T47D (cell line): ENCODE measurements around the gene GORASP1.
A peak's percentile ranks its signal among the peaks of the same experiment; 100 is the strongest.
"Not testable (repeated sequence)": the region's sequence is repeated elsewhere in the genome, so short reads cannot be mapped to it uniquely, and the experiment has no call there.

Experiments used
- DNase-seq, 2 experiments: peaks; one replicate each; pipeline versions ENCODE4 v3.0.0 to v3.0.0-alpha.2; 2011 to 2012; ENCODE audit warnings: low read depth in 1 of 2, low spot score in 1 of 2
- JUND ChIP-seq: IDR thresholded peaks from 2 replicates; pipeline ENCODE4 v1.6.1; 2012; ENCODE audit warnings: low read depth
- in situ Hi-C: cut with HindIII; loops from 2 replicates; pipeline ENCODE4 v1.10.0; 2016; ENCODE audit warnings: low sequenced_read_pairs, low pct_unique_long_range_greater_than_20kb

GORASP1 gene

GRCh38 chr3:39086144-39086543 lies 21.3 kb downstream of the GORASP1 start:
- TF ChIP-seq JUND: no peak
- no peak for DNase-seq
- in situ Hi-C loops: no loop called here

- in situ Hi-C loops: no loop called here
- TF ChIP-seq JUND: no peak
- no peak for DNase-seq
These were observed 24.6 kb downstream of the GORASP1 start for GRCh38 chr3:39082666-39083313.

GRCh38 chr3:39080026-39080425 lies 27.4 kb downstream of the GORASP1 start:
- no peak for TF ChIP-seq JUND
- DNase-seq: no peak
- in situ Hi-C loops: no loop called here

GRCh38 chr3:39079530-39079929 lies 27.9 kb downstream of the GORASP1 start:
- TF ChIP-seq JUND: no peak
- no peak for DNase-seq
- in situ Hi-C loops: no loop called here

GRCh38 chr3:39075910-39076309 lies 31.5 kb downstream of the GORASP1 start:
- DNase-seq: no peak
- TF ChIP-seq JUND: no peak
- in situ Hi-C loops: no loop called here

- DNase-seq: no peak
- no peak for TF ChIP-seq JUND
- in situ Hi-C loops: no loop called here
These were observed 38.9 kb downstream of the GORASP1 start for GRCh38 chr3:39068556-39068955.

GRCh38 chr3:39067286-39067685 lies 40.1 kb downstream of the GORASP1 start:
- in situ Hi-C loops: no loop called here
- DNase-seq: no peak
- TF ChIP-seq JUND: no peak

- no peak for TF ChIP-seq JUND
- in situ Hi-C loops: no loop called here
These were observed 42.2 kb downstream of the GORASP1 start for GRCh38 chr3:39065197-39065596.

GRCh38 chr3:39064646-39065045 lies 42.8 kb downstream of the GORASP1 start:
- no peak for TF ChIP-seq JUND
- DNase-seq: no peak
- in situ Hi-C loops: no loop called here

More at GRCh38 chr3:39065197-39065596, 42.2 kb downstream of the GORASP1 start:
- DNase-seq: peak; percentile 21 to 54

- in situ Hi-C loops: no loop called here
- no peak for DNase-seq
- no peak for TF ChIP-seq JUND
These were observed 44.3 kb downstream of the GORASP1 start for GRCh38 chr3:39063143-39063542.

- in situ Hi-C loops: no loop called here
- TF ChIP-seq JUND: no peak
- no peak for DNase-seq
These were observed 45.2 kb downstream of the GORASP1 start for GRCh38 chr3:39062180-39062579.

- DNase-seq, in situ Hi-C loops: not testable (repeated sequence)
These were observed 46.2 kb downstream of the GORASP1 start for GRCh38 chr3:39061228-39061627.

GRCh38 chr3:39056151-39056550 lies 51.3 kb downstream of the GORASP1 start:
- in situ Hi-C loops: no loop called here
- no peak for TF ChIP-seq JUND

GRCh38 chr3:39053696-39054095 lies 53.7 kb downstream of the GORASP1 start:
- in situ Hi-C loops: no loop called here

More at GRCh38 chr3:39056151-39056550, 51.3 kb downstream of the GORASP1 start:
- DNase-seq: no peak

More at GRCh38 chr3:39053696-39054095, 53.7 kb downstream of the GORASP1 start:
- no peak for TF ChIP-seq JUND
- no peak for DNase-seq
